ENCODE data around the gene CPNE2. TPM values are rescaled to one million over a fixed set of nuclear protein-coding genes. Genes with fewer than 3 reads are reported as not detected.

The CPNE2 gene
- total and polyA plus RNA-seq, 10 of the 15 experiments (the other 5 are each of a cell fraction or from before 2014, with no cell fraction given): 3.1 to 22.1 (median 9.9) TPM

DNA sequence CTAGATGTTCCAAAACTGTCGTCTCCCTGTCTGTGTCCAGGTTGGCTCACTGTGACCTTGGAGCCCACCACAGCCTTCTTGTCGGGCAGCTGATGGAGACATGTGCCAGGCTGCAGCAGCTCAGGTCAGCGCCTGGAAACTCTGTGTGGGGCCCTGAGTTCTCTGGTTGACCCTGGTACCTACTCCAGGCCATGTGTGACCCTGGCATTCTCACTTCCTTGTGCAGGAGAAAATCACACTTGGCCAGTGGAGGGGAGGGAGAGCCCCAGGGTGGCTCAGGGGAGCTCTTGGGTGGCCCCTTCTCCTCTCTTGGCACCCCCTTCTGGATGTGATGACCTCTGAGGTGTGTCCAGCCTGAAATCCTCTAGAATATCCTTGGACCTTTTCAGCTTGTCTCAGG is 25.0 kb upstream of the CPNE2 start:
- H3K9me3 ChIP-seq (replicated peaks; ENCODE audit: control insufficient read depth, insufficient read depth, low read length): no peaks in the 10 kb centered on the region
- H3K9ac ChIP-seq (ENCODE audit: control insufficient read depth, insufficient read depth, low read length): no peak overlapping the region
- H3K4me2 ChIP-seq (ENCODE audit: control insufficient read depth, insufficient read depth): no peak overlapping the region
- H3K4me1 ChIP-seq (ENCODE audit: control insufficient read depth, insufficient read depth, low read length): peaks cover 17% of the 10 kb centered on the region
- no peaks in the 10 kb centered on the region for H3K79me2 ChIP-seq (ENCODE audit: control insufficient read depth, insufficient read depth, low read length)
- H2AFZ ChIP-seq (ENCODE audit: control insufficient read depth, low read depth, low read length): no peak overlapping the region
- no peak overlapping the region for H3K4me3 ChIP-seq
- ChIA-PET CTCF (interaction anchor here (1.1 to 3.8 kb wide), 7 partner anchors 14 to 102 kb away, joined by 3 to 29 read pairs (median 5); partner anchors contain the start of gene CPNE2), SMC1A (ENCODE audit: uncharacterized antibody, unreplicated experiment) (interaction anchor here (0.7 to 3.4 kb wide), 3 partner anchors 14 to 112 kb away, joined by 3 to 12 read pairs (median 3); no protein-coding TSS in a partner anchor), POLR2A (interaction anchor here (0.8 to 1.3 kb wide), 4 partner anchors 14 to 53 kb away, joined by 3 to 9 read pairs (median 4); no protein-coding TSS in a partner anchor), RAD21 (ENCODE audit: unreplicated experiment) (interaction anchor here (1.3 kb wide), 1 partner anchor 26 kb away, joined by 4 read pairs; no protein-coding TSS in a partner anchor)
- H4K20me1 ChIP-seq (ENCODE audit: control insufficient read depth, insufficient read depth): no peaks in the 10 kb centered on the region
- H3K27ac ChIP-seq (ENCODE audit: control insufficient read depth, insufficient read depth): no peak overlapping the region
- H3K27me3 ChIP-seq (replicated peaks in 1 of 2; ENCODE audit: control insufficient read depth in 2 of 2, insufficient read depth in 2 of 2, low read length in 1 of 2): no peaks in the 10 kb centered on the region
- in situ Hi-C loops (cut with MboI) (no loop called here), intact Hi-C loops (cut with micrococcal nuclease; ENCODE audit: unreplicated experiment) (no loop called here)
- FAIRE-seq (no peak), ATAC-seq (peak; percentile 37), DNase-seq (ENCODE audit: low read depth, low spot score) (no peak)
- TF ChIP-seq MTA2 (IDR thresholded peaks at IDR 0.05; ENCODE audit: low read depth) (no peak), NR2F1 (conservative IDR thresholded peaks at IDR 0.05) (0 out of 2 replicates have a peak, but pooled peaks have one; percentile 24)
- WGBS (ENCODE audit: insufficient coverage, insufficient replicate concordance, low lambda C conversion rate, missing lambda C conversion rate): 98% methylated on average over 3 of the region's 3 CpGs
- no peaks in the 10 kb centered on the region; a peak in 1 of 4 replicates for H3K36me3 ChIP-seq (ENCODE audit: control insufficient read depth in 2 of 2, insufficient read depth in 2 of 2, low read length in 1 of 2)
- BruUV-seq (replicated peaks): no TSS peak

DNA sequence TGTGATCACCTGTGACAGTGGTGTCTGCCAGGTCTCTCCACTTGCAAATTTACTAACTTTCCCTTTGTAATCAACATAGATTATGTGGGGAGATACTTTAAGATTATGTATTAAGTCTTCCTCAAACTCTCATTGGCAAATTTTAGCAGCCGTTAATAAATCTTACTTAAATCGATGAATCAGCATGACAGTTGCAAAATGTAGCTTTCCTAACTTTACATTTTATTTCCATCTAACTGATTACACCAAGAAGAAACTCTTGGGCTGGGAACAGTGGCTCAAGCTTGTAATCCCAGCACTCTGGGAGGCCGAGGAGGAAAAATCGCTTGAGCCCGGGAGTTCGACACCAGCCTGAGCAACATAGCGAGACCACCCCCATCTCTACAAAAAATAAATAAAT is 23.3 kb upstream of the CPNE2 start:
- SMC1A ChIA-PET (ENCODE audit: uncharacterized antibody, unreplicated experiment): interaction anchor here (1.0 to 3.4 kb wide), 2 partner anchors 17 to 105 kb away, joined by 3 to 12 read pairs; no protein-coding TSS in a partner anchor
- CTCF ChIA-PET: interaction anchor here (0.7 to 1.5 kb wide), 4 partner anchors 14 to 105 kb away, joined by 3 to 4 read pairs (median 3); no protein-coding TSS in a partner anchor
- no TSS peak for BruUV-seq (replicated peaks)
- Histone ChIP-seq H3K79me2 (ENCODE audit: control insufficient read depth, insufficient read depth, low read length) (no peaks in the 10 kb centered on the region), H3K9me3 (replicated peaks; ENCODE audit: control insufficient read depth, insufficient read depth, low read length) (no peaks in the 10 kb centered on the region), H3K27me3 (replicated peaks in 1 of 2; ENCODE audit: control insufficient read depth in 2 of 2, insufficient read depth in 2 of 2, low read length in 1 of 2) (no peaks in the 10 kb centered on the region), H3K9ac (ENCODE audit: control insufficient read depth, insufficient read depth, low read length) (no peak overlapping the region), H3K27ac (ENCODE audit: control insufficient read depth, insufficient read depth) (no peak overlapping the region), H2AFZ (ENCODE audit: control insufficient read depth, low read depth, low read length) (no peak overlapping the region), H4K20me1 (ENCODE audit: control insufficient read depth, insufficient read depth) (no peaks in the 10 kb centered on the region), H3K4me2 (ENCODE audit: control insufficient read depth, insufficient read depth) (no peak overlapping the region), H3K4me1 (ENCODE audit: control insufficient read depth, insufficient read depth, low read length) (peaks cover 17% of the 10 kb centered on the region), H3K36me3 (ENCODE audit: control insufficient read depth in 2 of 2, insufficient read depth in 2 of 2, low read length in 1 of 2) (no peaks in the 10 kb centered on the region; a peak in 1 of 4 replicates), H3K4me3 (no peak overlapping the region)
- ATAC-seq: no peak
- no peak for DNase-seq (ENCODE audit: low read depth, low spot score)
- in situ Hi-C loops (cut with MboI) (no loop called here), intact Hi-C loops (cut with micrococcal nuclease; ENCODE audit: unreplicated experiment) (no loop called here)
- TF ChIP-seq NFIC (IDR thresholded peaks at IDR 0.05; ENCODE audit: low read depth, low read length) (no peak), ZSCAN29 (IDR thresholded peaks at IDR 0.05) (no peak), SKIL (IDR thresholded peaks at IDR 0.05; ENCODE audit: low read depth, poor library complexity, severe bottlenecking) (no peak), RB1 (IDR thresholded peaks at IDR 0.05; ENCODE audit: borderline replicate concordance) (no peak), YY1 (IDR thresholded peaks at IDR 0.05; ENCODE audit: low read depth, low read length) (no peak), FOS (IDR thresholded peaks at IDR 0.05; ENCODE audit: borderline replicate concordance, extremely low read depth, insufficient read length) (no peak), ZBTB33 (IDR thresholded peaks at IDR 0.05) (no peak)
- TF ChIP-seq, protein P1, sequence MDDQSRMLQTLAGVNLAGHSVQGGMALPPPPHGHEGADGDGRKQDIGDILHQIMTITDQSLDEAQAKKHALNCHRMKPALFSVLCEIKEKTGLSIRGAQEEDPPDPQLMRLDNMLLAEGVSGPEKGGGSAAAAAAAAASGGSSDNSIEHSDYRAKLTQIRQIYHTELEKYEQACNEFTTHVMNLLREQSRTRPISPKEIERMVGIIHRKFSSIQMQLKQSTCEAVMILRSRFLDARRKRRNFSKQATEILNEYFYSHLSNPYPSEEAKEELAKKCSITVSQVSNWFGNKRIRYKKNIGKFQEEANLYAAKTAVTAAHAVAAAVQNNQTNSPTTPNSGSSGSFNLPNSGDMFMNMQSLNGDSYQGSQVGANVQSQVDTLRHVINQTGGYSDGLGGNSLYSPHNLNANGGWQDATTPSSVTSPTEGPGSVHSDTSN (IDR thresholded peaks at IDR 0.05; ENCODE audit: insufficient replicate concordance, low read depth, low read length): no peak
- no peak for FAIRE-seq
- POLR2A ChIA-PET: interaction anchor here (0.6 kb wide), 1 partner anchor 14 kb away, joined by 3 read pairs; no protein-coding TSS in a partner anchor
- 98% methylated on average over 7 of the region's 7 CpGs for WGBS (ENCODE audit: insufficient coverage, insufficient replicate concordance, low lambda C conversion rate, missing lambda C conversion rate)
- RAD21 ChIA-PET (ENCODE audit: unreplicated experiment): interaction anchor here (0.9 kb wide), 1 partner anchor 103 kb away, joined by 3 read pairs; no protein-coding TSS in a partner anchor
